Measurements from ENCODE around the gene RAPGEF6.

Gene RAPGEF6

GRCh38 chr5:131462454-131462853, 172.6 kb downstream of the RAPGEF6 start:
- no peak for DNase-seq
- Mint-ChIP-seq H3K4me3 (no peak overlapping the region), H3K27ac (no peak overlapping the region), H3K9me3 (peaks cover 1% of the 10 kb centered on the region), H3K36me3 (ENCODE audit: low read depth) (peaks cover 33% of the 10 kb centered on the region), H3K4me1 (no peaks in the 10 kb centered on the region), H3K27me3 (ENCODE audit: low read depth, poor library complexity) (no peaks in the 10 kb centered on the region)
- no peak for TF ChIP-seq CTCF (IDR thresholded peaks at IDR 0.05)

DNA sequence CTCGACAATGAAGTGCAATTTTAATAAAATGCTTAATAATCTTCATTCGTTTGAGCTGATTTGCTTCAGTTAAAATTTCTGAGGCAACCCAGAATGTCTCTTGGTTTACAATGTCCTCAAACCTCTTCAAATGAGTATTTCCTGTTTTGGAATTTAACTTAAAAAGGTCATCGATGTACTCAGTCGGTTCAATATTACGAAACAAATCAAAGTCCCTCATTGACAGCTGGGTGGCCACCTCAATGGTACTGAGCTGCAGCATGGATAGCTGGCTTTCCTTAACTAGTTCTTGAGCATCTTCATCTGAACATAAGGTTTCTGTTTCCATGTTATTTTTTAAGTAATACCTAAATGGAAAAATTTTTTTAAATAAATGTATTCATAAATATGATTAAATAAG, 173.3 kb downstream of the RAPGEF6 start:
- H3K36me3 Mint-ChIP-seq (ENCODE audit: low read depth): peaks cover 26% of the 10 kb centered on the region
- H3K9me3 Mint-ChIP-seq: no peaks in the 10 kb centered on the region
- DNase-seq: no peak
- TF ChIP-seq CTCF (IDR thresholded peaks at IDR 0.05): no peak
- no peaks in the 10 kb centered on the region for H3K27me3 Mint-ChIP-seq (ENCODE audit: low read depth, poor library complexity)
- H3K4me3 Mint-ChIP-seq: no peak overlapping the region
- H3K27ac Mint-ChIP-seq: no peak overlapping the region
- H3K4me1 Mint-ChIP-seq: no peaks in the 10 kb centered on the region

- Mint-ChIP-seq H3K36me3 (ENCODE audit: low read depth) (peaks cover 26% of the 10 kb centered on the region), H3K9me3 (no peaks in the 10 kb centered on the region), H3K4me3 (no peak overlapping the region), H3K27me3 (ENCODE audit: low read depth, poor library complexity) (no peaks in the 10 kb centered on the region), H3K4me1 (no peaks in the 10 kb centered on the region), H3K27ac (no peak overlapping the region)
- no peak for TF ChIP-seq CTCF (IDR thresholded peaks at IDR 0.05)
- DNase-seq: no peak
Measured at GRCh38 chr5:131460867-131461572, 174.0 kb downstream of the RAPGEF6 start.

DNA sequence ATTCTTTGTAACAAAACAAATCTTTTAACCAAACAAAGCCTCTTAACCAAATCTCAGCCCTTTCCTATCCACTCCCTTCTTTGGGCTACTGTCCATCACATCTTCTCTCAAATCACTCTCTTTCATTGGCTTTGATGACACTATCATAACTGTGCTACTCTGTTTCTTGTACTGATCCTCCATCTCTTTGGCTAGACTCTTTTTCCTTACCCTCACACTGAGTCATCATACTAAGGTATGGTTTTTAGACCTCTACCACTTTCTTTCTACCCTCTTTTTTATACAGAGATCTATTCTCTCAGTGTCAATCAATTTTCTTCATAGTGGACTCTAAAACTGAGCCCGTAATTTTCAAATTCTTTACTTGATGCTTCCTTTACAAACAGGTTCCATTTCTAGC, 174.9 kb downstream of the RAPGEF6 start:
- no peaks in the 10 kb centered on the region for H3K9me3 Mint-ChIP-seq
- no peak for TF ChIP-seq CTCF (IDR thresholded peaks at IDR 0.05)
- no peak for DNase-seq
- H3K27me3 Mint-ChIP-seq (ENCODE audit: low read depth, poor library complexity): no peaks in the 10 kb centered on the region
- H3K4me3 Mint-ChIP-seq: no peak overlapping the region
- peaks cover 28% of the 10 kb centered on the region for H3K36me3 Mint-ChIP-seq (ENCODE audit: low read depth)
- no peak overlapping the region for H3K27ac Mint-ChIP-seq
- H3K4me1 Mint-ChIP-seq: no peaks in the 10 kb centered on the region

- H3K27ac Mint-ChIP-seq: no peak overlapping the region
- TF ChIP-seq CTCF (IDR thresholded peaks at IDR 0.05): no peak
- DNase-seq: no peak
- H3K4me3 Mint-ChIP-seq: no peak overlapping the region
- no peaks in the 10 kb centered on the region for H3K27me3 Mint-ChIP-seq (ENCODE audit: low read depth, poor library complexity)
- H3K9me3 Mint-ChIP-seq: no peaks in the 10 kb centered on the region
- peaks cover 37% of the 10 kb centered on the region for H3K36me3 Mint-ChIP-seq (ENCODE audit: low read depth)
- no peaks in the 10 kb centered on the region for H3K4me1 Mint-ChIP-seq
Measured at GRCh38 chr5:131459216-131459615, 175.8 kb downstream of the RAPGEF6 start.

GRCh38 chr5:131457193-131457592, 177.8 kb downstream of the RAPGEF6 start:
- Mint-ChIP-seq H3K9me3 (no peaks in the 10 kb centered on the region), H3K27ac (no peak overlapping the region), H3K4me1 (no peaks in the 10 kb centered on the region)

More at GRCh38 chr5:131457193-131457592, 177.8 kb downstream of the RAPGEF6 start:
- Mint-ChIP-seq H3K27me3 (ENCODE audit: low read depth, poor library complexity) (no peaks in the 10 kb centered on the region), H3K4me3 (no peak overlapping the region), H3K36me3 (ENCODE audit: low read depth) (peaks cover 53% of the 10 kb centered on the region)
- no peak for DNase-seq
- TF ChIP-seq CTCF (IDR thresholded peaks at IDR 0.05): no peak
